DND-41 (cell line): Measurements from ENCODE around the gene ENPP5.

ENCODE experiments used
- ATAC-seq: fragments of 200-7000 bp; cut with Tn5 transposase; 3 replicates; pipeline ENCODE4 v1.9.1; 2021; ENCODE audit warnings: low read depth; ENCODE audit not compliant: insufficient read depth
- DNase-seq: peaks from one replicate; pipeline ENCODE4 v3.0.0-alpha.2; 2020
- H2AFZ ChIP-seq: 2 replicates; pipeline ENCODE4 v1.6.0; 2012; ENCODE audit warnings: low read depth, low read length
- H3K27ac ChIP-seq: 2 replicates; pipeline ENCODE4 v1.5.1; 2012; ENCODE audit warnings: low read length, inconsistent platforms
- H3K27me3 ChIP-seq: fragments of 200-600 bp; sonication (generic); 2 replicates; pipeline ENCODE4 v1.6.0; 2012; ENCODE audit warnings: low read length, mild to moderate bottlenecking, inconsistent platforms; ENCODE audit not compliant: insufficient read depth, poor library complexity
- H3K36me3 ChIP-seq: 2 replicates; pipeline ENCODE4 v1.5.1; 2012; ENCODE audit warnings: low read length, inconsistent platforms; ENCODE audit not compliant: insufficient read depth
- H3K4me1 ChIP-seq: 2 replicates; pipeline ENCODE4 v1.5.1; 2012; ENCODE audit warnings: mild to moderate bottlenecking, low read length; ENCODE audit not compliant: insufficient read depth
- H3K4me2 ChIP-seq: 2 replicates; pipeline ENCODE4 v1.6.0; 2012; ENCODE audit warnings: mild to moderate bottlenecking, moderate library complexity, low read length, inconsistent platforms; ENCODE audit not compliant: insufficient read depth
- H3K4me3 ChIP-seq, 2 experiments: fragments of 200-600 bp in 1 of 2; shearing (Covaris generic) in 1 of 2; 2 replicates each; pipeline ENCODE4 v1.5.1; 2012 to 2016; ENCODE audit warnings: inconsistent platforms in 2 of 2, low read length in 2 of 2, mild to moderate bottlenecking in 2 of 2, low read depth in 1 of 2, moderate library complexity in 1 of 2
- H3K79me2 ChIP-seq: 2 replicates; pipeline ENCODE4 v1.6.0; 2012; ENCODE audit warnings: low read length, inconsistent platforms; ENCODE audit not compliant: insufficient read depth
- H3K9ac ChIP-seq: 2 replicates; pipeline ENCODE4 v1.6.0; 2012; ENCODE audit warnings: low read depth, mild to moderate bottlenecking, inconsistent platforms, low read length, moderate library complexity
- H3K9me3 ChIP-seq: 2 replicates; pipeline ENCODE4 v1.5.1; 2012; ENCODE audit warnings: low read length, moderate library complexity, mild to moderate bottlenecking, inconsistent platforms; ENCODE audit not compliant: insufficient read depth, severe bottlenecking
- H4K20me1 ChIP-seq: 2 replicates; pipeline ENCODE4 v1.6.0; 2012; ENCODE audit warnings: low read length; ENCODE audit not compliant: insufficient read depth
- CTCF ChIP-seq: IDR thresholded peaks from 2 replicates; pipeline ENCODE4 v1.5.1; 2012; ENCODE audit warnings: borderline replicate concordance, low read length, moderate library complexity, mild to moderate bottlenecking; ENCODE audit not compliant: poor library complexity, severe bottlenecking; ENCODE audit errors: extremely low read depth
- EZH2 ChIP-seq: IDR thresholded peaks from 3 replicates; pipeline ENCODE4 v1.6.1; 2012; ENCODE audit warnings: borderline replicate concordance, low read depth, mild to moderate bottlenecking, moderate library complexity, low read length, inconsistent platforms; ENCODE audit not compliant: severe bottlenecking

Gene ENPP5

DNA sequence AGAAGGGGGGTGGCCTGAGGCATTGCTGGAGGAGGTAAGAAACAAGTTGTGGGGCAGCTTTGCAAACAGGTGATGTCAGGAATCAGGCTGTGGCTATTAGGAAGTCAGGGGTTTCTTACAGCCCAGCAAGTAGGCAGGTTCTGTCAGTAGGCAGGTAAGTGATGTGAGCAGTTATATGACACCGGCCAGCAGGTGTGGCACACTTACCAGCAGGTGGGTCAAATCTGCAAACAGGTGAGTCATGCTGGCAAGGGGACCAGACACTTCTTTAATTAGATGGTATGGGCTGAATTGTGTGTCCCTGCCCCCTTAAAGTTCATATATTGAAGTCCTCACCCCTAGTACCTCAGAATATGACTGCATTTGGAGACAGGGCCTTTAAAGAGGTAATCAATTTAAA lies 57.4 kb downstream of the ENPP5 start:
- Histone ChIP-seq H3K36me3 (no peaks in the 10 kb centered on the region), H2AFZ (no peak overlapping the region), H3K79me2 (no peaks in the 10 kb centered on the region), H3K9me3 (no peaks in the 10 kb centered on the region), H3K4me1 (no peaks in the 10 kb centered on the region), H4K20me1 (no peaks in the 10 kb centered on the region), H3K9ac (no peak overlapping the region), H3K4me3 (no peak overlapping the region), H3K27me3 (no peaks in the 10 kb centered on the region), H3K4me2 (no peak overlapping the region), H3K27ac (no peak overlapping the region)
- no peak for ATAC-seq
- no peak for DNase-seq
- TF ChIP-seq EZH2 (no peak), CTCF (no peak)
